Stimulated activated naive B cell treated with anti-CD40 and anti-IgM and Interleukin-4, amounts not matched to agents 10 μg/mL and 1 μg/mL and 100 μg/mL, for 72 hours (primary cell): ENCODE measurements around the gene PAK5.

ENCODE experiments used
- ATAC-seq, 2 donors: fragments of 150-1000 bp; cut with Tn5 transposase; replicated peaks; 2 replicates each; pipeline ENCODE4 v1.10.0; 2021; ENCODE audit warnings: moderate library complexity in 1 of 2
- DNase-seq: peaks from one replicate; pipeline ENCODE4 v3.0.0; 2021
- H3K27ac Mint-ChIP-seq: one replicate; pipeline ENCODE4 v1.8.0; 2022; ENCODE audit warnings: mild to moderate bottlenecking, mixed read lengths
- H3K27me3 Mint-ChIP-seq, 2 donors: one replicate each; pipeline ENCODE4 v1.8.0; 2022; ENCODE audit warnings: mixed read lengths in 2 of 2
- H3K36me3 Mint-ChIP-seq, 2 donors: one replicate each; pipeline ENCODE4 v1.8.0; 2022; ENCODE audit warnings: mixed read lengths in 2 of 2, mild to moderate bottlenecking in 1 of 2
- H3K4me1 Mint-ChIP-seq, 2 donors: one replicate each; pipeline ENCODE4 v1.8.0; 2022; ENCODE audit warnings: mixed read lengths in 2 of 2, mild to moderate bottlenecking in 1 of 2
- H3K4me3 Mint-ChIP-seq, 2 donors: one replicate each; pipeline ENCODE4 v1.8.0; 2022; ENCODE audit warnings: mild to moderate bottlenecking in 2 of 2, mixed read lengths in 2 of 2, moderate library complexity in 1 of 2
- H3K9me3 Mint-ChIP-seq, 2 donors: one replicate each; pipeline ENCODE4 v1.8.0; 2022; ENCODE audit warnings: mixed read lengths in 2 of 2, mild to moderate bottlenecking in 1 of 2

The PAK5 gene

DNA sequence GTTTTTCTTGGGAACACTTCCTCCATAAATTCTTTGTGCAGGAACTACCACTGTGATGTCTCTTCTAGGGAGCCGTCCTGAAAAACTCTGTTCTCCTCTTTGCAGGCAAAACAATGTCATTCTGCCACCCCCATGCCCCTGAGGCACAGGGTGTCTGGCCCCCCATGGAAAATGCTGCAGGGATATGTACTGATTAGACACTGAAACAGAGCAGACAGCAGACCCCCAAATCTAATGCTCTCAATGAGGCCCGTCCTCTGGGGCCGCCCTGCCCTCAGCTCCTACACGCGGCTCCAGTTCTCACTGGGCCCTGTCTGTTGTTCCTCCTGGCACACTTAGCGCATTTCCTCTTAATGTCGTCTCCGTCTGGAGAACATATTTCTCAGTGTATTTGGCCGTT is 227.0 kb downstream of the PAK5 start:
- peaks cover 24 to 30% of the 10 kb centered on the region in 2 donors for H3K27me3 Mint-ChIP-seq

DNA sequence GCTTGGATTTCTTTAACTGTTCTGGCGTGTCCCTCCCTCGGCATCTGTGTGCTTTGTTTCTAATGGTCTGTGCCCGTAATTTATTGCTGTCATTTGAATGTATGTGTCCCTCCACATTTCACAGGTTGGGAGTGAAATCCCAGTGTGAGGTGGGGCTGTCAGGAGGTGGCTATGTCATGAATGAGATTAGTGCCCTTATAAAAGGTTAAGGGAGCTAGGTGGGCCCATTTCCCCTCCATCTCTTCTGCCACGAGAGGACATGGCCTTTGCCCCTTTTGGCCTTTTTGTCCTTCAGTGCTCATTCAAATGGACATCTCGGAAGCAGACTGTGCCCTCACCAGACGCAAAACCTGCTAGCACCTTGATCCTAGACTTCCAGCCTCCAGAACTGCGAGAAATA is 228.2 kb downstream of the PAK5 start:
- ATAC-seq, result no peak
- H3K36me3 Mint-ChIP-seq, result no peaks in the 10 kb centered on the region
- peaks cover 24 to 30% of the 10 kb centered on the region in 2 donors for H3K27me3 Mint-ChIP-seq
- no peak for DNase-seq
- H3K9me3 Mint-ChIP-seq, result peaks cover 2 to 10% of the 10 kb centered on the region in 2 donors
- H3K4me3 Mint-ChIP-seq, result no peak overlapping the region
- H3K27ac Mint-ChIP-seq, result no peak overlapping the region
- peaks cover 4 to 16% of the 10 kb centered on the region in 2 donors for H3K4me1 Mint-ChIP-seq

More for the DNA sequence above, 227.0 kb downstream of the PAK5 start:
- peaks cover 8 to 26% of the 10 kb centered on the region in 2 donors for H3K4me1 Mint-ChIP-seq
- no peak overlapping the region for H3K4me3 Mint-ChIP-seq
- no peak for ATAC-seq
- H3K36me3 Mint-ChIP-seq, result no peaks in the 10 kb centered on the region
- peaks cover 0 to 10% of the 10 kb centered on the region in 2 donors for H3K9me3 Mint-ChIP-seq
- H3K27ac Mint-ChIP-seq, result no peak overlapping the region
- DNase-seq, result no peak

DNA sequence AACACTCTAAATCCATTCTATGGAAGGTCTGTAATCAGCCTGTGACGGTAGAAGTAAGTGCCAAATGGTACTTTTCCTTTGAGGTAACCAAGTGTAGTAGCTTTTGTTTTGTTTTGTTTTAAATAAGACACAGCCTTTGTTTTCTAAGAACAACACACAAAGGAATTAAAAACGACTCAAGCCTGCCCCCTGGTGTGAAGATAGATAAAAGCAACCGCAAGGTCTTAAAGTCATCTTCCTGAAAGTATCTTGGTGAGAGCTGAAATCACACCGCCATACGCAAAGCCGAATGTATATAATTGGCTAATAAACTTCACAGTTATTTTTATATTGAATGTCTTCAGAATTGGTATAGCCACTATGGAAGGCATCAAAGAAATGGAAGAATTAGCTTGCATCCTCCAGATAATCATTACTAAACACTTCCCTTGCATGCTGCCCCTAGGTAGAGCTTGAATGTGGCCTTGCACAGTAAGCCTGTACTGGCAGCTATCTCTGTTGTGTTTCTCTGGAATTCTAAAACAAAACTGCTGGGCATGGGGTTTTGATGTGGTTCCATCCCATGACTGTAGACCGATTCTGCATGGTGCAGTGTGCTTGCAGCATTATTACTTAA is 228.9 kb downstream of the PAK5 start:
- Mint-ChIP-seq H3K4me3 (no peak overlapping the region), H3K27me3 (peaks cover 24 to 30% of the 10 kb centered on the region in 2 donors), H3K27ac (no peak overlapping the region), H3K9me3 (peaks cover 2 to 10% of the 10 kb centered on the region in 2 donors), H3K36me3 (no peaks in the 10 kb centered on the region), H3K4me1 (peaks cover 0 to 9% of the 10 kb centered on the region in 2 donors)
- ATAC-seq, result peak; percentile 45 to 64
- DNase-seq, result no peak

DNA sequence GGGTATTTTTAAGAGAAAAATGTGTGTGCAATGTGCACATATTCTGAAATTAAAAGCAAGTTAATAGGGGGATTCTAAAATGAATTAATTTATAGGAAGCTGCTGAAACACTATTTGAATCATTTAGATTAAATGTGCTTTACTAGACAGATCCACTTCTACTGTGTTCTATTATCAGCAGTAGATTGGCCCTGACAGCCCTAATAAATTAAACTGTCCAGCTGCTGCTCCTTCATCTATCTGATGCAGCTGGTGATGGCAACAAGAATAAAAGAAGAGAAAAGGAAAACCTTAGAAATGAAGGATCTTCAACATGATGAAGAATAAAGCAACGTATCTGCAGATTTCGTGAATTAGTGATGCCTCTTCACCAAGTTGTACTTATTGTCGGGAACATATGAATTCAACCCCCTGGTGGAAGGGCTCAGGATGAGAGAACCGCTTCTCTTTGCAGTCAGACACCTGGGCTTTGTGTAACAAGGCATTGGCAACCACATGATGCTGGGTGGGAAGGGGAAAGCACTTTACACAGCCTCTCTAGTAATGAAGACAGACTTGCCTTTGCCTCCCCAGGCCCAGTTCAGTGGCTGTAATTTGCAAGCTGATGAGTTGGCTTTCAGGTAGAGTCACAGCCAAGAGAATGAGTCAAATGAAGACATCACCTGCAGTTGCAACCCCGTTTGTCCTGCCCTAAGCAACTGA is 230.1 kb downstream of the PAK5 start:
- ATAC-seq (no peak), DNase-seq (no peak)
- Mint-ChIP-seq H3K9me3 (peaks cover under 1 to 2% of the 10 kb centered on the region in 2 donors), H3K4me1 (no peaks in the 10 kb centered on the region), H3K36me3 (no peaks in the 10 kb centered on the region), H3K4me3 (no peak overlapping the region), H3K27ac (no peak overlapping the region), H3K27me3 (peaks cover 19 to 33% of the 10 kb centered on the region in 2 donors)

DNA sequence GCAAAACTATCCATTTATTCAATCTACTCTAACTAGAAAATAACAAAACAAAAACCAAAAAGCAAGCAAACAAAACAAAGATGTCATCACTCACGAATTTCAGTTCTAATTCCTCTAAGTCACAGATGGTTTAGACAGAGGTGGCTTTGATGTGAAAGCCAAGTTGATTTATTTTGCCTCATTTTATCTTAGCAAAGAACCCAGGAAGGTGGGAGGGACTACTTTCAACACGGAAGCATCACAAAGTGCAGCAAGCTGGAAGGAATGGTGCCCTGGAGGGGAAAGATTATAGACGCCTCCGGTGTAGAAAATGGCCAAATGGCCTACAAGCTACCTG is 236.1 kb downstream of the PAK5 start:
- Mint-ChIP-seq H3K9me3 (peaks cover 0 to 2% of the 10 kb centered on the region in 2 donors), H3K4me3 (no peak overlapping the region), H3K36me3 (no peaks in the 10 kb centered on the region), H3K4me1 (no peaks in the 10 kb centered on the region), H3K27ac (no peak overlapping the region), H3K27me3 (peaks cover 14 to 25% of the 10 kb centered on the region in 2 donors)
- no peak for ATAC-seq
- no peak for DNase-seq

- H3K4me3 Mint-ChIP-seq, result no peak overlapping the region
- no peak overlapping the region for H3K27ac Mint-ChIP-seq
- no peaks in the 10 kb centered on the region for H3K36me3 Mint-ChIP-seq
- ATAC-seq (no peak), DNase-seq (no peak)
- H3K27me3 Mint-ChIP-seq, result peaks cover 14 to 30% of the 10 kb centered on the region in 2 donors
- H3K4me1 Mint-ChIP-seq, result no peaks in the 10 kb centered on the region
- no peaks in the 10 kb centered on the region for H3K9me3 Mint-ChIP-seq
These were observed 238.3 kb downstream of the PAK5 start for GRCh38 chr20:9600562-9600961.

GRCh38 chr20:9597547-9597946 is 241.3 kb downstream of the PAK5 start:
- H3K36me3 Mint-ChIP-seq, result no peaks in the 10 kb centered on the region
- H3K4me3 Mint-ChIP-seq, result no peak overlapping the region
- H3K27ac Mint-ChIP-seq, result no peak overlapping the region
- no peaks in the 10 kb centered on the region for H3K4me1 Mint-ChIP-seq
- no peak for ATAC-seq
- no peak for DNase-seq
- no peaks in the 10 kb centered on the region for H3K9me3 Mint-ChIP-seq
- H3K27me3 Mint-ChIP-seq, result peaks cover 10 to 25% of the 10 kb centered on the region in 2 donors

DNA sequence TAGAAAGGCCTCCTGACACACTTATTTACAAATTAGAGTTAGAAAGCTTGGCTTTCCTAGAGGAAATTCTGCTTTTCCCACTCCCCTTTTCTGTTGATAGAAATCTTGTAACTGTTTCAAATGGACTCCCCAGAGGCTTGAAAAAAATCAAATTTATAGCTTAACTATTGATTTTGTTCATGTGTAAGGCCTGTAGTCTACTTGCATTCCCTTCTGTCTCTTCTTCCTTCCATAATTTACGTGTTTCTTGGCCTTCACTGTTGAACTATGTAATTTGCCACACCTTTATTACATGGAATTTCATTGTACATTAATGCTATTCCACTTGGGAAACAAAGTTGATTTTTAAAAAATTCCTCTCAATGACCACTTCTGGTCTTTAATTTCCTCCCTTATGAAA is 243.1 kb downstream of the PAK5 start:
- ATAC-seq (no peak), DNase-seq (no peak)
- H3K4me3 Mint-ChIP-seq, result no peak overlapping the region
- H3K36me3 Mint-ChIP-seq, result no peaks in the 10 kb centered on the region
- H3K27ac Mint-ChIP-seq, result no peak overlapping the region
- H3K27me3 Mint-ChIP-seq, result peaks cover 8 to 17% of the 10 kb centered on the region in 2 donors
- no peaks in the 10 kb centered on the region for H3K9me3 Mint-ChIP-seq
- no peaks in the 10 kb centered on the region for H3K4me1 Mint-ChIP-seq

DNA sequence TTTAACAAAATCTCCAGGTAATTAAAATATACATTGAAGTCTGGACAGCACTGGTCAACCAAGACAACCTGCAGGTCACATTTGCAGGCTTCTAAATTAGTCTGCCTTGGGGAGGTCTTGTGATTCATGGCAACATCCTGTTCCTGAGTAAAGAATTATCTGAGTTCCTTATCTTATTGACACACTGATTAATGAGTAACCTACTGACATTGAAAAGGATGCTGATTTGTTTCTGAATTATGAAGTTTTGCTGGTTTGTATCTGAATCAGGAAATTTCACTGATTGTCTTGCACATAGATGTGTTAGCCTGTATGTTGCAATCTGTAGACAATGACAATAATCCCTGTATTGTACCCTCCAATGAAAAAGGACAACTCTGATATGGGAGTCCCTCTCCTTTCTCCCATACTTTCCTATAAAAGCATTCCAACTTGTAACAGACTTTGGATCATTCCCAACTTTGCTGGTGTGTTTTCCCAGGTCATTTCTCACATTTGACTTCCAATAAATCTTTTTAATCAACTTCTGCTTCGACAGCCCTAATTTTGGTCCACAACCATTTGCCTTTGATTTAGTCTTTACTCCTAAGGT is 244.5 kb downstream of the PAK5 start:
- DNase-seq, result no peak
- Mint-ChIP-seq H3K27me3 (peaks cover 4 to 11% of the 10 kb centered on the region in 2 donors), H3K9me3 (no peaks in the 10 kb centered on the region), H3K4me1 (no peaks in the 10 kb centered on the region), H3K36me3 (no peaks in the 10 kb centered on the region), H3K27ac (no peak overlapping the region), H3K4me3 (no peak overlapping the region)
- ATAC-seq, result no peak

DNA sequence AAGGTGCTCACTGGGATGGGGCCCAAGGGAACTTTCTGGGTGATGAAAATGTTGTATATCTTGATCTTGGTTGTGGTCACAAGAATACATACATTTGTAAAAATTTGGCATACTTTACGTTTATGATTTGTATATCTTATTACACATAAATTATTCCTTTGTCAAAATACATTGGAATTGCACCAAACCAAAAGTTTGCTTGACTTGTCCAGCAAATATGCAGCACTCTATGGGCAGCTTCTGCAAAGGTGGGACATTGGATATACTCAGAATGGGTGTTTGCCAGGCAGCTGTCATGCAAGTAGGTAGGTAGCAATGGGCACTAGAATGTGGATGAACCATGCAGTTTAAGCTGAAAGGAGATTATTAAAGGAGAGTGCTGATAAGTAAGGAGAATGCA is 246.5 kb downstream of the PAK5 start:
- DNase-seq, result no peak

DNA sequence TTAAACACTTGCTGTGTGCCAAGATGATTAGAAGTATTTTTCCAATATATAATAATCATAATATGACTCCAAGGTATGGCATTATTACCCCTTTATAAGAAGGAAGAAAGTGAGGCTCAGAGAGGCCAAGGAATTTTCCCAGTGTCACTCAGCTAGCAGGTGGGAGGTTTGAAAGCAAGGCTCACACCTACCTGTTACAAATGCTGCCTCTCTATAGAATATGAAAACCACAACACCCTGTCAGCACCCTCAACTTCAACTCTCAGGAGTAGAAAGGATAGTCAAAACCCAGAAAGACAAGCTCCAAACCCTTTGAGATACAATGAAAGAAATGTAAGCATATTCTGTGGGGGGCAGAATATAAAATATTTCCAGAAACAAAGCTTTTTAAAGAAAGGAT is 247.8 kb downstream of the PAK5 start:
- no peak overlapping the region for H3K27ac Mint-ChIP-seq
- no peak overlapping the region for H3K4me3 Mint-ChIP-seq

More for the DNA sequence above, 246.5 kb downstream of the PAK5 start:
- Mint-ChIP-seq H3K9me3 (no peaks in the 10 kb centered on the region), H3K27me3 (peaks cover 4 to 11% of the 10 kb centered on the region in 2 donors), H3K4me1 (no peaks in the 10 kb centered on the region), H3K36me3 (no peaks in the 10 kb centered on the region), H3K4me3 (no peak overlapping the region), H3K27ac (no peak overlapping the region)
- no peak for ATAC-seq

DNA sequence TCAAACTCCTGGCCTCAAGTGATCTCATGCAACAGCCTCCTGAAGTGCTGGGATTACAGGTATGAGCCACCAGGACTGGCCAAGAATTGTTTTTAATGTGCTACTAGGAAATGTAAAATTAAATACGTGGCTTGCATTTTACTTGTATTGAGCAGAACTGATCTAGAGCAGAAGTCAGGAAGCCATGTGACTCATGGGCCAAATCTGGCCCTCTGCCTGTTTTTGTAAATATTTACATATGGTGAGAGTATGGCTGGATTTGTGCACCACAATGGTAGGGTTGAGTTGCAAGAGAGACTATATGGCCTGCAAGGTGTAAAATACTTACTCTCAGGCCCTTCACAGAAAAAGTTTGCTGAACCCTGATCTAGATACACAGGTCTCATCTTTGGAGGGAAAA is 248.7 kb downstream of the PAK5 start:
- H3K9me3 Mint-ChIP-seq, result no peaks in the 10 kb centered on the region
- no peak overlapping the region for H3K27ac Mint-ChIP-seq
- H3K4me1 Mint-ChIP-seq, result no peaks in the 10 kb centered on the region
- no peak overlapping the region for H3K4me3 Mint-ChIP-seq
- ATAC-seq, result no peak
- H3K27me3 Mint-ChIP-seq, result peaks cover 4 to 7% of the 10 kb centered on the region in 2 donors
- no peaks in the 10 kb centered on the region for H3K36me3 Mint-ChIP-seq
- DNase-seq, result no peak

More for the DNA sequence above, 247.8 kb downstream of the PAK5 start:
- no peaks in the 10 kb centered on the region for H3K9me3 Mint-ChIP-seq
- ATAC-seq (no peak), DNase-seq (no peak)
- no peaks in the 10 kb centered on the region for H3K36me3 Mint-ChIP-seq
- H3K4me1 Mint-ChIP-seq, result no peaks in the 10 kb centered on the region
- H3K27me3 Mint-ChIP-seq, result peaks cover 4 to 10% of the 10 kb centered on the region in 2 donors

GRCh38 chr20:9588706-9589105 is 250.2 kb downstream of the PAK5 start:
- H3K36me3 Mint-ChIP-seq, result no peaks in the 10 kb centered on the region
- peaks cover 4 to 7% of the 10 kb centered on the region in 2 donors for H3K27me3 Mint-ChIP-seq
- no peak overlapping the region for H3K27ac Mint-ChIP-seq
- H3K4me1 Mint-ChIP-seq, result no peaks in the 10 kb centered on the region
- no peaks in the 10 kb centered on the region for H3K9me3 Mint-ChIP-seq
- ATAC-seq (no peak), DNase-seq (no peak)
- H3K4me3 Mint-ChIP-seq, result no peak overlapping the region

DNA sequence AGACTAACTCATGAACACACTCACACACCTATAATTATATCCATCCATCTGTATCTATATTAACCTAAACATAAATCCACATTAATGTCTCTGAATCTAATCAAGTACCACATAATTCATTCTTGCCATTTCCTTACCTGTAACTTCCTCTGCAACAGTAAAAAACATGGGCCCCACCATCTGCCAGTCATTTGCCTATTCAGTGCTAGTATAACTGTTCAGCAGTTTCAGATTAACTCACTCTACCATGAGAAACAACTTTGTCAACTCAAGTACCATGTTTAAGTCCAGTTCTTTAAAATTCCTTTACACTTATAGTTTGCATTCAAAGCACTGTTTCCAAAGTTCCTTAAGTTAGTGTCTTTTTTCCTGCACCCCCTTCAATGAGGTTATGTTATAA is 255.7 kb downstream of the PAK5 start:
- Mint-ChIP-seq H3K27me3 (no peaks in the 10 kb centered on the region), H3K36me3 (no peaks in the 10 kb centered on the region), H3K4me1 (peaks cover 3 to 10% of the 10 kb centered on the region in 2 donors), H3K27ac (no peak overlapping the region), H3K9me3 (no peaks in the 10 kb centered on the region), H3K4me3 (no peak overlapping the region)
- peak in 1 of 2 donors; percentile 48 for ATAC-seq
- no peak for DNase-seq

- no peak for ATAC-seq
- Mint-ChIP-seq H3K4me1 (peaks cover 3 to 10% of the 10 kb centered on the region in 2 donors), H3K27ac (no peak overlapping the region), H3K27me3 (peaks cover 0 to 6% of the 10 kb centered on the region in 2 donors), H3K36me3 (no peaks in the 10 kb centered on the region), H3K9me3 (no peaks in the 10 kb centered on the region), H3K4me3 (no peak overlapping the region)
- DNase-seq, result no peak
These were observed 256.7 kb downstream of the PAK5 start for GRCh38 chr20:9582137-9582536.
